OCI-LY7 (cell line): ENCODE data around the gene RAET1E. TPM values are rescaled to one million over a fixed set of nuclear protein-coding genes. Genes with fewer than 3 reads are reported as not detected.
"Not testable (repeated sequence)": the region's sequence is repeated elsewhere in the genome, so short reads cannot be mapped to it uniquely, and the experiment has no call there.

Experiments
- BruUV-seq: library from RNA; stranded (reverse); fragments of 400-500 nt; replicated peaks from 2 replicates; lab custom pipeline; 2021; lab: Mats Ljungman, UMichigan
- CTCF ChIA-PET: fragments of 300-600 bp; sonication (Branson Sonifier 250); formaldehyde crosslinking; loops from one replicate; lab custom pipeline; 2022; ENCODE audit warnings: antibody characterized with exemption; ENCODE audit not compliant: unreplicated experiment; lab: Charles Lee
- POLR2A ChIA-PET: fragments of 300-600 bp; sonication (Branson Sonifier 250); formaldehyde crosslinking; loops from one replicate; lab custom pipeline; 2022; ENCODE audit warnings: antibody characterized with exemption; lab: Charles Lee
- DNase-seq: peaks from one replicate; pipeline ENCODE4 v3.0.0-alpha.2; 2015; ENCODE audit warnings: low spot score
- H2AFZ ChIP-seq: fragments of 200-600 bp; sonication (generic), shearing (Covaris generic); 2 replicates; pipeline ENCODE4 v1.6.1; 2014; ENCODE audit warnings: mild to moderate bottlenecking, antibody characterized with exemption, low read length, moderate library complexity
- H3K27ac ChIP-seq: fragments of 200-600 bp; sonication (generic); 2 replicates; pipeline ENCODE4 v1.5.1; 2014; ENCODE audit warnings: mixed run types, low read depth, mild to moderate bottlenecking, moderate library complexity, low read length, inconsistent platforms; ENCODE audit not compliant: poor library complexity, severe bottlenecking
- H3K36me3 ChIP-seq: fragments of 200-600 bp; sonication (generic); 2 replicates; pipeline ENCODE4 v1.6.1; 2014; ENCODE audit warnings: mild to moderate bottlenecking, antibody characterized with exemption, low read length, moderate library complexity, mixed read lengths; ENCODE audit not compliant: insufficient read depth
- H3K4me1 ChIP-seq: fragments of 200-600 bp; sonication (generic); 2 replicates; pipeline ENCODE4 v1.5.1; 2014; ENCODE audit warnings: mild to moderate bottlenecking, low read length; ENCODE audit not compliant: insufficient read depth, poor library complexity, severe bottlenecking
- H3K4me2 ChIP-seq: fragments of 200-600 bp; sonication (generic); 2 replicates; pipeline ENCODE4 v1.6.1; 2014; ENCODE audit warnings: mild to moderate bottlenecking, low read length
- H3K4me3 ChIP-seq: fragments of 200-600 bp; sonication (generic); 2 replicates; pipeline ENCODE4 v1.5.1; 2014; ENCODE audit warnings: mild to moderate bottlenecking, low read depth, low read length; ENCODE audit not compliant: poor library complexity, severe bottlenecking
- H3K79me2 ChIP-seq: fragments of 200-600 bp; sonication (generic); 2 replicates; pipeline ENCODE4 v1.6.1; 2016; ENCODE audit warnings: low read depth, mild to moderate bottlenecking, low read length, moderate library complexity, mixed read lengths; ENCODE audit not compliant: insufficient read depth
- H3K9me2 ChIP-seq: fragments of 200-600 bp; sonication (generic); 2 replicates; pipeline ENCODE4 v1.6.1; 2016; ENCODE audit warnings: mild to moderate bottlenecking, low read length, mixed read lengths; ENCODE audit not compliant: insufficient read depth
- H3K9me3 ChIP-seq: fragments of 200-600 bp; sonication (generic); 2 replicates; pipeline ENCODE4 v1.6.1; 2014; ENCODE audit warnings: mild to moderate bottlenecking, mixed run types, low read length, mixed read lengths
- H4K20me1 ChIP-seq: fragments of 200-600 bp; sonication (generic); 2 replicates; pipeline ENCODE4 v1.6.1; 2014; ENCODE audit warnings: mild to moderate bottlenecking, antibody characterized with exemption, low read length, moderate library complexity, mixed read lengths; ENCODE audit not compliant: insufficient read depth
- EZH2phosphoT487 ChIP-seq: fragments of 200-600 bp; sonication (generic); IDR thresholded peaks from 2 replicates; pipeline ENCODE4 v1.6.1; 2018; ENCODE audit warnings: low read depth, borderline replicate concordance, mild to moderate bottlenecking, mixed run types, antibody characterized with exemption, low read length, moderate library complexity, mixed read lengths
- intact Hi-C: fragments of 100-400 bp; cut with micrococcal nuclease; formaldehyde crosslinking; loops from one replicate; pipeline ENCODE4 v1.10.0; 2022; ENCODE audit not compliant: unreplicated experiment
- total RNA-seq, 2 experiments: library from RNA; depleted of rRNA in 1 of 2; stranded (reverse); fragments of >200 nt in 1 of 2; shearing (Covaris generic) in 1 of 2; gene quantifications; 2 replicates each; pipeline ENCODE4 v1.2.3, GENCODE V29; 2014 to 2022
- TF ChIP-seq, protein P1 (sequence below): fragments of 200-600 bp; sonication (generic); conservative IDR thresholded peaks from 2 replicates; pipeline ENCODE4 v1.5.1; 2014; ENCODE audit warnings: mild to moderate bottlenecking, antibody characterized with exemption, low read length, moderate library complexity, mixed read lengths

Gene RAET1E
- total RNA-seq, 2 experiments from 2014 or later, result not detected

DNA sequence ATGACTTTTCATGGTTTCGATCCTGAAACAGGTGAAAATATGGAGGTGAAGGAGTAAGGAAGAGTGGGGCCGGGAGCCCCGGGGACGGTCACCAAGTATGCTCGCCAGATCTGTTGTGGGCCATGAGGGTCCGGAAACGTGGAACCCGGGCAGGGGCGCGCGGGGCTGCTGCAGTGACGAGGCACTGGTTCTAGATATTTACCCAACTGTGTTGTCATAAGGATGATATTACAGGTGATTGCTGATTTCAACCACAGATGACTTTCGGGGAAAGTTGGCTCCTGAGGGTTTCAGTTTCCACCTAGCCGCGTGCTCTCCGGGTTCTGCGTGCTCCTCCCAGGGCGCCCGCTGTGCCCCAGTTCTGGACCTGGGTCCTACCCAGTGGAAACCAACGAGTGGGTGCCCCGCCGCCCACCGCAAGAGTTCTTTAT, 12.8 kb upstream of the RAET1E start:
- Histone ChIP-seq H2AFZ (no peak overlapping the region), H3K4me1 (no peaks in the 10 kb centered on the region), H3K9me3 (0 out of 2 replicates have a peak, but pooled peaks cover 10% of the 10 kb centered on the region), H3K4me3 (no peak overlapping the region), H3K9me2 (no peaks in the 10 kb centered on the region), H3K36me3 (no peaks in the 10 kb centered on the region), H3K4me2 (no peak overlapping the region), H3K27ac (no peak overlapping the region), H4K20me1 (no peaks in the 10 kb centered on the region), H3K79me2 (no peaks in the 10 kb centered on the region)
- no peak for TF ChIP-seq EZH2phosphoT487
- TF ChIP-seq, protein P1, sequence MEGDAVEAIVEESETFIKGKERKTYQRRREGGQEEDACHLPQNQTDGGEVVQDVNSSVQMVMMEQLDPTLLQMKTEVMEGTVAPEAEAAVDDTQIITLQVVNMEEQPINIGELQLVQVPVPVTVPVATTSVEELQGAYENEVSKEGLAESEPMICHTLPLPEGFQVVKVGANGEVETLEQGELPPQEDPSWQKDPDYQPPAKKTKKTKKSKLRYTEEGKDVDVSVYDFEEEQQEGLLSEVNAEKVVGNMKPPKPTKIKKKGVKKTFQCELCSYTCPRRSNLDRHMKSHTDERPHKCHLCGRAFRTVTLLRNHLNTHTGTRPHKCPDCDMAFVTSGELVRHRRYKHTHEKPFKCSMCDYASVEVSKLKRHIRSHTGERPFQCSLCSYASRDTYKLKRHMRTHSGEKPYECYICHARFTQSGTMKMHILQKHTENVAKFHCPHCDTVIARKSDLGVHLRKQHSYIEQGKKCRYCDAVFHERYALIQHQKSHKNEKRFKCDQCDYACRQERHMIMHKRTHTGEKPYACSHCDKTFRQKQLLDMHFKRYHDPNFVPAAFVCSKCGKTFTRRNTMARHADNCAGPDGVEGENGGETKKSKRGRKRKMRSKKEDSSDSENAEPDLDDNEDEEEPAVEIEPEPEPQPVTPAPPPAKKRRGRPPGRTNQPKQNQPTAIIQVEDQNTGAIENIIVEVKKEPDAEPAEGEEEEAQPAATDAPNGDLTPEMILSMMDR, result no peak
- no peak for DNase-seq
- CTCF ChIA-PET, result no interaction called here
- intact Hi-C loops, result no loop called here
- BruUV-seq, result no TSS peak
- POLR2A ChIA-PET, result no interaction called here

GRCh38 chr6:149909701-149910470, 12.0 kb upstream of the RAET1E start:
- intact Hi-C loops, result no loop called here
- no peak overlapping the region for H3K4me3 ChIP-seq
- TF ChIP-seq EZH2phosphoT487, result no peak
- TF ChIP-seq, protein P1, result no peak
- no peaks in the 10 kb centered on the region for H3K9me2 ChIP-seq
- ChIA-PET CTCF (no interaction called here), POLR2A (no interaction called here)
- no peak for DNase-seq
- H4K20me1 ChIP-seq, result no peaks in the 10 kb centered on the region
- H2AFZ ChIP-seq, result no peak overlapping the region
- no peaks in the 10 kb centered on the region for H3K4me1 ChIP-seq
- H3K36me3 ChIP-seq, result no peaks in the 10 kb centered on the region
- H3K27ac ChIP-seq, result no peak overlapping the region
- no peaks in the 10 kb centered on the region for H3K79me2 ChIP-seq
- BruUV-seq, result no TSS peak
- 0 out of 2 replicates have a peak, but pooled peaks cover 10% of the 10 kb centered on the region for H3K9me3 ChIP-seq
- H3K4me2 ChIP-seq, result no peak overlapping the region

DNA sequence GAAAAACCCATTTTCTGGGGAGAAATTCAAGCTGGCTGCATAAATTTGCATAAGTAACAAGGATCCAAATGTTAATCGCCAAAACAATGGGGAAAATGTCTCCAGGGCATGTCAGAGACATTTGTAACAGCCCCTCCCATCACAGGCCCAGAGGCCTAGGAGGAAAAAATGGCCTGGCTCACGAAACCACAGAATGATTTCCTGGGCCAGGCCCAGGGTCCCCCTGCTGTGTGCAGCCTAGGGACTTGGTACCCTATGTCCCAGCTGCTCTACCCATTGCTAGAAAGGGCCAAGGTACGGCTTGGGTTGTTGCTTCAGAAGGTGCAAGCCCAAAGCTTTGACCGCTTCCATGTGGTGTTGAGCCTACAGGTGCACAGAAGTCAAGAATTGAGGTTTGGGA, 10.6 kb upstream of the RAET1E start:
- DNase-seq, H3K9me3 ChIP-seq, H3K27ac ChIP-seq, H3K4me2 ChIP-seq, H3K36me3 ChIP-seq, POLR2A ChIA-PET, H3K79me2 ChIP-seq, H2AFZ ChIP-seq, BruUV-seq, H4K20me1 ChIP-seq, intact Hi-C loops, H3K9me2 ChIP-seq, H3K4me1 ChIP-seq, CTCF ChIA-PET, H3K4me3 ChIP-seq: not testable (repeated sequence)
